ENCODE data around the gene MASP2. TPM values are rescaled to one million over a fixed set of nuclear protein-coding genes. Genes with fewer than 3 reads are reported as not detected.
"Not testable (repeated sequence)": the region's sequence is repeated elsewhere in the genome, so short reads cannot be mapped to it uniquely, and the experiment has no call there.

MASP2 gene
- total and polyA plus RNA-seq, 11 donors: not detected

DNA sequence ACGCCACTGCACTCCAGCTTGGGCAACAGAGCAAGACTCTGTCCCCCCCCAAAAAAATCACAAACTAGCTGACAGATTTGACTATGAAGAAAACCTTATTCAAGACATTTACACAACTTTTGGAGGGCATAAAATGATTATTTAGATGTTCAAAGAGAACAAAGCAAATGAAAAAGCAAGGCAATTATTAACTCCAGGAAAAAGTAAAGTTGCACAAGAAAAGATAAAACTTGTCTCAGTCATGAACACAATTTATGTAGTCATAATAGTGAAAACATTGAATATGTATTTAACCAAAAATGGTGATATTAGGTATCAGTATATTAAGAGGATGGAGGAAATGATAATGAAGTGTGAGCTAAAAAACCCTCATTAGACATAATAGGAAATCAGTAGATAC, 46.5 kb downstream of the MASP2 start:
- H3K27me3 ChIP-seq: no peaks in the 10 kb centered on the region
- H3K9me3 ChIP-seq: peaks cover 0 to 11% (median 0%) of the 10 kb centered on the region in 12 donors
- H3K36me3 ChIP-seq: no peaks in the 10 kb centered on the region
- DNase-seq: no peak
- no peaks in the 10 kb centered on the region for H3K4me1 ChIP-seq
- H3K27ac ChIP-seq: no peak overlapping the region
- WGBS, 4 donors: 86 to 100% (median 95%) methylated on average over 1 of the region's 1 CpG
- H3K4me3 ChIP-seq: no peak overlapping the region
- no peak for ATAC-seq
- intact Hi-C loops (cut with DNase I): no loop called here
- no peak for TF ChIP-seq POLR2A (IDR thresholded peaks at IDR 0.05)
- TF ChIP-seq, protein P1, sequence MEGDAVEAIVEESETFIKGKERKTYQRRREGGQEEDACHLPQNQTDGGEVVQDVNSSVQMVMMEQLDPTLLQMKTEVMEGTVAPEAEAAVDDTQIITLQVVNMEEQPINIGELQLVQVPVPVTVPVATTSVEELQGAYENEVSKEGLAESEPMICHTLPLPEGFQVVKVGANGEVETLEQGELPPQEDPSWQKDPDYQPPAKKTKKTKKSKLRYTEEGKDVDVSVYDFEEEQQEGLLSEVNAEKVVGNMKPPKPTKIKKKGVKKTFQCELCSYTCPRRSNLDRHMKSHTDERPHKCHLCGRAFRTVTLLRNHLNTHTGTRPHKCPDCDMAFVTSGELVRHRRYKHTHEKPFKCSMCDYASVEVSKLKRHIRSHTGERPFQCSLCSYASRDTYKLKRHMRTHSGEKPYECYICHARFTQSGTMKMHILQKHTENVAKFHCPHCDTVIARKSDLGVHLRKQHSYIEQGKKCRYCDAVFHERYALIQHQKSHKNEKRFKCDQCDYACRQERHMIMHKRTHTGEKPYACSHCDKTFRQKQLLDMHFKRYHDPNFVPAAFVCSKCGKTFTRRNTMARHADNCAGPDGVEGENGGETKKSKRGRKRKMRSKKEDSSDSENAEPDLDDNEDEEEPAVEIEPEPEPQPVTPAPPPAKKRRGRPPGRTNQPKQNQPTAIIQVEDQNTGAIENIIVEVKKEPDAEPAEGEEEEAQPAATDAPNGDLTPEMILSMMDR (IDR thresholded peaks at IDR 0.05): no peak

DNA sequence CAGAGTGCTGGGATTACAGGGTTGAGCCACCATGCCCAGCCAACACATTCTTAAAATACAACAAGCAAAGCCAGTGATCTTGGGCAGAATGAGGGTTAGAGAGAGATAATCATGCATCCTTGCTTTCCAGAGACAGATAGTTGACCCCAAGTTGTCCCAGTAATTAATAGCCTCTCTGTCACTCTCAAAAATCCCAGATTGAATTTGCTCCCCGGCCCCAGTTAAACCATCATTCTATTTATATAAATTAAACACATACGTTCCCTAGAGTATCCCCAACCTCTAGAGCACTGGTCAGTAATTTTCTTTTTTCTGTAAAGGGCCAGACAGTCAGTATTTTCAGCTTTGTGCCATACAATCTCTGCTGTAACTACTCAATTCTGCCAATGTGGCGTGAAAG, 50.9 kb downstream of the MASP2 start:
- no peaks in the 10 kb centered on the region for H3K4me1 ChIP-seq
- no peak for DNase-seq
- H3K27ac ChIP-seq: no peak overlapping the region
- peaks cover 0 to 11% (median 0%) of the 10 kb centered on the region in 12 donors for H3K9me3 ChIP-seq
- TF ChIP-seq, protein P1 (IDR thresholded peaks at IDR 0.05): no peak
- TF ChIP-seq POLR2A (IDR thresholded peaks at IDR 0.05): no peak
- no peaks in the 10 kb centered on the region for H3K27me3 ChIP-seq
- H3K36me3 ChIP-seq: no peaks in the 10 kb centered on the region
- intact Hi-C loops (cut with DNase I): no loop called here
- ATAC-seq: no peak
- no peak overlapping the region for H3K4me3 ChIP-seq
- 85 to 91% (median 89%) methylated on average over 3 of the region's 3 CpGs for WGBS, 4 donors

DNA sequence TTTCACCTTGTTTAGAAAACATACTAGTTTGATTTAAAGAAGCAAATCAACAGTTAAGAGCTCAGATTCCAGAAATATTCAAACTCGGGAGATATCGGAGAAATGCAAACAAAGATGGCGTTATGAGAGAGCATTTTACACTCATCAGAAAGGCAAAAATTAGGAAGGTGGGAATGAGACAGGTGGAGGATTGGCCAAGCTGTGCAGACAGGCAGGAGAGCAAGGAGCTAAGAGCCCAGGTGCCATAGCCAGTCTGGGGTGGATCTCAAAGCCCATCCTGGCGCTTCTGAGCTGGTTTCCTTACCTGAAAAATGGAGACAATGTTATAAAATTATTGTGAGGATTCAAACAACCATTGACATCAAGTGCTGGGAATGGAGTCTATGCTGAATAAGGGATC, 54.2 kb downstream of the MASP2 start:
- Histone ChIP-seq H3K27ac (no peak overlapping the region), H3K9me3 (no peaks in the 10 kb centered on the region), H3K4me3 (no peak overlapping the region), H3K4me1 (no peaks in the 10 kb centered on the region), H3K27me3 (no peaks in the 10 kb centered on the region), H3K36me3 (no peaks in the 10 kb centered on the region)
- DNase-seq: no peak
- ATAC-seq: no peak
- TF ChIP-seq, protein P1 (IDR thresholded peaks at IDR 0.05): no peak
- TF ChIP-seq POLR2A (IDR thresholded peaks at IDR 0.05): no peak
- WGBS, 4 donors: 81 to 89% (median 84%) methylated on average over 4 of the region's 4 CpGs
- intact Hi-C loops (cut with DNase I): no loop called here

DNA sequence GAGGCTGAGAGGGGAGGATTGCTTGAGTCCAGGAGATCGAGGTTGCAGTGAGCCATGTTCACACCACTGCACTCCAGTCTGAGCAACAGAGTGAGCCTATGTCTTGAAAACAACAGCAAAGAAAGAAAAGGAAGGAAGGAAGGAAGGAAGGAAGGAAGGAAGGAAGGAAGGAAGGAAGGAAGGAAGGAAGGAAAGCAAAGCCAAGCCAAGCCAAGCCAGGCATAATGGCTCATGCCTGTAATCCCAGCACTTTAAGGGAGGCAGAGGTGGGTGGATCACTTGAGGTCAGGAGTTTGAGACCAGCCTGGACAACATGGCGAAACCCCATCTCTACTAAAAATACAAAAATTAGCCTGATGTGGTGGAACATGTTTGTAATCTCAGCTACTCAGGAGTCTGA, 55.0 kb downstream of the MASP2 start:
- DNase-seq; ATAC-seq; H3K27ac ChIP-seq; intact Hi-C loops (cut with DNase I); H3K9me3 ChIP-seq; H3K36me3 ChIP-seq; H3K27me3 ChIP-seq; H3K4me1 ChIP-seq; H3K4me3 ChIP-seq: not testable (repeated sequence)
- WGBS, 4 donors: 85 to 92% (median 87%) methylated on average over 2 of the region's 2 CpGs

DNA sequence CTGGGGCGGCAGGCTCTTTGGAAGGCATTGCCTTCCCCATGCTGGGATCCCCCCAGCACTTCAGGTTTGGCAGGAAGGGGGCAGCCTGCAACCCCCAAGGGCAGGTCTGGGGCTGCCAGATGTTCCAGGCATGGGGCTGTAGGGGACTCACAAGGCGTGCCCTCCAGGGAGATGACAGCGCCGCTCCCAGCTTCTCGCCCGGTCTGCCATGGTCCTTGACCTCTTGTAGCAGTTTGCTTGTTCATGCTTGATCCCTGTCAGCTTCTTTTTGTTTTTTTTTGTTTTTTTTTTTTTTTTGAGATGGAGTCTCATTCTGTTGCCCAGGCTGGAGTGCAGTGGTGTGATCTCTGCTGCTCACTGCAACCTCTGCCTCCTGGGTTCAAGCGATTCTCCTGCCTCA, 56.2 kb downstream of the MASP2 start:
- WGBS, 4 donors: 87 to 95% (median 88%) methylated on average over 7 of the region's 7 CpGs
- no peak for TF ChIP-seq POLR2A (IDR thresholded peaks at IDR 0.05)
- TF ChIP-seq, protein P1 (IDR thresholded peaks at IDR 0.05): no peak
- Histone ChIP-seq H3K36me3 (no peaks in the 10 kb centered on the region), H3K27me3 (no peaks in the 10 kb centered on the region), H3K4me3 (no peak overlapping the region), H3K4me1 (no peaks in the 10 kb centered on the region), H3K9me3 (no peaks in the 10 kb centered on the region), H3K27ac (no peak overlapping the region)
- no peak for ATAC-seq
- intact Hi-C loops (cut with DNase I): no loop called here
- no peak for DNase-seq

DNA sequence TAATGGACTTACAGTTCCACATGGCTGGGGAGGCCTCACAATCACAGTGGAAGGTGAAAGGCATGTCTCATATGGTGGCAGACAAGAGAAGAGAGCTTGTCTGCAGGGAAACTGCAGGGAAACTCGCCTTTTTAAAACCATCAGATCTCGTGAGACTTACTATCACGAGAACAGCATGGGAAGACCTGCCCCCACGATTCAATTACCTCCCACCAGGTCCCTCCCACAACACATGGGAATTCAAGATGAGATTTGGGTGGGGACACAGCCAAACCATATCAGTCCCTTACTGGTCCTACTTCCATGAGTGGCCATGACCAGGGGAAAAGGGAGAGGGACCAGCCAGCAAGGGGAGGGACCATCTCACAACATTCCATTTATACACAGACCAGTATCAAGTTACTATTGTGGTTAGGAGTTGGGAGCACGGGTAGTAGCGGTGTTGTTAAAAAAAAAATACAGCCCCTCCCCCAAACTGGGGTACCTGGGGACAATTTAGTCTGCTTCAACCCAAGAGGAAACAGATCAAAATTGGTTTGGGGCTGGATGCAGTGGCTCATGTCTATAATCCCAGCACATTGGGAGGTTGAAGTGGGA, 57.0 kb downstream of the MASP2 start:
- H3K4me3 ChIP-seq; H3K27ac ChIP-seq; intact Hi-C loops (cut with DNase I); H3K4me1 ChIP-seq; H3K27me3 ChIP-seq; H3K9me3 ChIP-seq; DNase-seq; H3K36me3 ChIP-seq; ATAC-seq: not testable (repeated sequence)
- 59 to 75% (median 68%) methylated on average over 6 of the region's 6 CpGs for WGBS, 4 donors
